ENCODE measurements around the gene NCAN. TPM values are rescaled to one million over a fixed set of nuclear protein-coding genes. Genes with fewer than 3 reads are reported as not detected.

NCAN gene
- total and polyA plus RNA-seq, 2 of the 13 experiments (the other 11 are each of a cell fraction or from before 2014, with no cell fraction given) = not detected

- FAIRE-seq = no peak
- no peak overlapping the region for H3K9ac ChIP-seq (ENCODE audit: insufficient read depth, low read depth, low read length)
- no peaks in the 10 kb centered on the region for H3K79me2 ChIP-seq (ENCODE audit: insufficient read depth, low read length)
- H3K4me2 ChIP-seq (ENCODE audit: low read depth, low read length) = no peak overlapping the region
- H3K4me3 ChIP-seq (replicated peaks in 1 of 3; ENCODE audit: insufficient read depth in 1 of 3, low read depth in 2 of 3, low read length in 3 of 3) = no peak overlapping the region
- 0 out of 3 replicates have a peak, but pooled peaks have one; percentile 8 for ATAC-seq
- POLR2A ChIA-PET = no interaction called here
- H3K36me3 ChIP-seq (replicated peaks in 1 of 2; ENCODE audit: control insufficient read depth in 1 of 2, insufficient read depth in 2 of 2, low read length in 2 of 2) = no peaks in the 10 kb centered on the region
- intact Hi-C loops (cut with micrococcal nuclease; ENCODE audit: unreplicated experiment) = no loop called here
- no peaks in the 10 kb centered on the region for H3K9me3 ChIP-seq (ENCODE audit: low read length)
- DNase-seq (ENCODE audit: low spot score) = no peak
- H4K20me1 ChIP-seq (ENCODE audit: insufficient read depth, low read length) = no peaks in the 10 kb centered on the region
- TF ChIP-seq THAP9 (CRISPR knock-in tag; IDR thresholded peaks at IDR 0.05; ENCODE audit: borderline replicate concordance) = peak; percentile 88
- TF ChIP-seq ZNF484 (CRISPR knock-in tag; IDR thresholded peaks at IDR 0.05; ENCODE audit: borderline replicate concordance, low read depth) = no peak
- no peak for TF ChIP-seq ZNF276 (CRISPR knock-in tag; IDR thresholded peaks at IDR 0.05; ENCODE audit: low read depth)
- no peak for TF ChIP-seq ZBTB37 (CRISPR knock-in tag; IDR thresholded peaks at IDR 0.05)
- TF ChIP-seq ATF7 (IDR thresholded peaks at IDR 0.05) = 0 out of 2 replicates have a peak, but pooled peaks have one; percentile 6
- no peak for TF ChIP-seq ATF7 (CRISPR knock-in tag; IDR thresholded peaks at IDR 0.05)
- TF ChIP-seq ZNF790 (CRISPR knock-in tag; IDR thresholded peaks at IDR 0.05; ENCODE audit: borderline replicate concordance) = no peak
- TF ChIP-seq ASH2L (IDR thresholded peaks at IDR 0.05; ENCODE audit: insufficient read length, low read depth, low read length) = no peak
- TF ChIP-seq AGO2 (optimal IDR thresholded peaks at IDR 0.05; ENCODE audit: low read depth, low read length) = peak; percentile 38
- TF ChIP-seq SMAD9 (CRISPR knock-in tag; IDR thresholded peaks at IDR 0.05) = no peak
- no peak for TF ChIP-seq ZNF124 (CRISPR knock-in tag; IDR thresholded peaks at IDR 0.05)
- no peak for TF ChIP-seq ZNF670 (CRISPR knock-in tag; IDR thresholded peaks at IDR 0.05; ENCODE audit: borderline replicate concordance)
- no peak overlapping the region for H2AFZ ChIP-seq (ENCODE audit: low read length)
- no peak overlapping the region for H3K27ac ChIP-seq (ENCODE audit: extremely low read length, insufficient read depth, low read length)
- peaks cover 0 to 5% of the 10 kb centered on the region in 2 experiments; a peak in 3 of 5 replicates for H3K27me3 ChIP-seq (ENCODE audit: control insufficient read depth in 1 of 2, insufficient read depth in 2 of 2, low read length in 2 of 2)
- 51% methylated on average over 25 of the region's 31 CpGs for WGBS (ENCODE audit: low lambda C conversion rate)
- in situ Hi-C loops (cut with HindIII; ENCODE audit: extremely low pct_ligation_motif_present, low pct_unique_long_range_greater_than_20kb) = no loop called here
- CTCF ChIA-PET (ENCODE audit: low intra/inter-chr PET ratio, low total read pairs) = no interaction called here
- BruUV-seq (replicated peaks) = no TSS peak
- H3K4me1 ChIP-seq (ENCODE audit: insufficient read depth, low read length) = no peaks in the 10 kb centered on the region
Observed at GRCh38 chr19:19262190-19263057, 50.7 kb downstream of the NCAN start.

Measured in HepG2 (cell line).